Epidermal melanocyte (primary cell): ENCODE measurements around the gene GCHFR.

Experiments used
- DNase-seq: peaks from one replicate; pipeline ENCODE4 v3.0.0; 2011; ENCODE audit warnings: low spot score; ENCODE audit not compliant: insufficient read length

GCHFR gene

DNA sequence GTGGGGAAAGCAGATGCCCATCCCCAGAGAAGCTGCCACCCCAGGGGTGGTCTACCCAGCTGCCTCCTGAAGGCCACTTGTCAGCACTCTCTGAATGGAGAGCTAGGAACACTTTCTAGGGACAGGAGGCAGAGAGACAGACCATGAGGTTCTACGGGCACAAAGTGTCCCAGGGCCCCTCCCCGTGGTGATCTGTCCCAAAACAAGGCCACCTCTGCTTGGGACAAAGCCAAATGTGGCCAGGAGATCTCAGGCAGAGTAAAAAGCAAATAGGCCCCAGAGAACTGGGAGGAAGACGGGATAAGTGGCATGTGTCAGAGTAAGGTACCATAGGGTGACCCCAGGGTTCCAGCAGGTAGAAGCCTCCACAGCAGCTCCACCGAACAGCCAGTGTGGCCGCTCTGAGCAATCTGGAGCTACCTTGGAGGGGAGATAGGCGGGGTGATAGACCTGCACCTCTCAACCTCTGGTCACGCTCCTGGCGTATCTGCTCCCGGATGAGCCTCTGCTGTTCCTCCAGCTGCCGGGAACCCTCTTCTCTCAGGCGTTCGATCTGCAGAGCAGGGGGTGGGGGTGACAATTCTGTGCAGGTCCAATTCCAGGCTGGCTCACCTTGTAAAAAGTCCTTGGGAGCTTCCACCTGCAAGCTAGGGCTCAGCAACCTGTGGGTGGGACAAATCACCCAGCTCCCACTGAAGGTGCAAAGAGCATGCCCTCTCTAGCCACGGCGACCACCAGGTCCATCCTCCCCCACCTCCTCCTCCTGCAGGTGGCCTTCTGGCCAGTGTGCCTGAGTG lies 12.1 kb downstream of the GCHFR start:
- DNase-seq: no peak

DNA sequence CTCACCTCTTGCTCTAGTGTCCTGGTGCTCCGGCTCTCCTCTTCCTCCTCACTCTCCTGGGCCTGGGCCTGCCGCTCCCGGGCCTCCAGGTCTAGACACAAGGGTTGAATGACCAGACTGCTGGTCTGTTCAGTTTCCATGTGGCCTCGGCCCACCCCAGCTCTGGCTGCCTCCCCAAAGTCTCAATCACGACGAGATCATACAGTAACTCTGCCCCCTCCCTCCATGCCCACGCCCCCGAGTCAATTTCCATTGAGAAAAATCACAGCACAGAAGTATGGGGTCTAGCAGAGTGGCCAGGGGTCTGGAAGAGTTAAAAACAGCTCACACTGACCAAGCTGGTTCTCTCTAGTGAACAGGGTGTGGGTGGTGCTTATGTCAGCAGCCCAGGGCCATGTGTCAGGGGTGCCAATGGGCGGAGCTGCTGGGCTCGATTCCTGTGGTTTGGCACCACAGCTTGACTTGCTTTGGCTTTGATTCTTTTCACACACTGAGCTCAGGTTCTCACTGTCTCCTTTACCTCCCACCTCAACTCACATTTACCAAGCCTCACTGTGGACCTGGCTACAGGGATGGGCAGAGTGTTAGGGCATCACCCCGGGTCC lies 12.8 kb downstream of the GCHFR start:
- DNase-seq: no peak

DNA sequence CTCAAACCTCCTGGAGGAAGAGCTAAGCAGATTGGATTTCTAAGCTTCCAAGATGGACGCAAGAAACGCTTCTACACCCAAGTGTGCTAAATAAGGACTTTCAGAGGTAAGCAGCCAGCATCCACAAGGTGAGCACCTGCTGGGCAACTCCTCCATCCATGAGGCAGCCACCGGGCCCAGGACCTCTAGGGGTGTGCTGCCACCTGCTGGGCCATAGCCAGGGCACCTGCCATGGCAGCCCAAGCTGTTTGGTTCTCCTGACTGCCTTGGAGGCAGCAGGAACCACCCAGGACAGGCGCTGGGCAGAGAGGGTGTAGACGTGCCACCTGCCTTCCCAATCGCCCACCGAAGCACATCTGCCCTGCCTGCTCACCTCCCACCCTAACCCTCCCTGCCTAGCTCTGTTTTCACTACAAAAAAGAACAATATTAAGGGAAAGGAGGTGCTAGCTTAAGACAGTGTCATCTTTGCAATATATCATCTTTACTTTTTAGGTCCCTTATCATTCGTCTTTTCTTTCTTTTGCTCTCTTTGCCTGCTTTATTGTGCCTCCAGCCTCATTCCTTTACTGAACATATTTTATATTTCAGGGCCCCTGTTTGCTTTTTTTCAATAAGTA lies 18.9 kb downstream of the GCHFR start:
- no peak for DNase-seq

DNA sequence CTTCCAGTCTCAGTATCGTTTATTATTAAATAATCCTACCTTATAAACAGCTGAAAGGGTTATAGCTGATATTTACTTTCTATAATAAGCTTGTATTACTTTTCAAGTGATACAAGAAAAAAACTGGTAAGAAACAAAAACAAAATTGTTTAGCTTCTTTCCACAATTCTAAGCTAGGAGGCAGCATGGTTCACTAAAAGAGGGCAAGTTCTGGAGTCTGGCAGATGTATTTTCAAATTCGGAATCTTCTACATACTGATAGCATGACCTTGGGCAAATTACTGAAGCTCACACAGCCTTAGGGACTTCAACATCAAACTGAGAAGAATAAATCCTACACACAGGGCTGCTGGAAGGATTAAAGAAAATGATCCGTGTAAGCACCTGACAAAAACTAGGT lies 21.3 kb downstream of the GCHFR start:
- no peak for DNase-seq

DNA sequence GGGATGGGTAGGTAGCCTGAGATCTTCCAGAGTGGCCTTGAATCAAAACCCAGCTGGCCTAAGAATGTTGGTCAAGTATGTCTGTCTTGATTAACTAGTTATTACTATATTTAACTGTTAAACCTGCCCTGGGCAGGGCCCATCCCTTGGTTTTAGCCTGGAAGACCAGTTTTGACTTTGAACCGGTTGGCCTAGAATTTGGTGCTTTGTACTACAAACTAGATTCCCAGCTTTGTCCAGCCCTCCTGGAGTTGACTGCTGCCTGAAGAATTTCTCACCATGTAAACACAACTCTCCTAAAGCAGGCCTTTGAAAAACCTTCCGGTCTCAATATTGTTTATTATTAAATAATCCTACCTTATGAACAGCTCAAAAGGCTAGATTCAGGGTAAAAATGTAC lies 21.9 kb downstream of the GCHFR start:
- DNase-seq: no peak

DNA sequence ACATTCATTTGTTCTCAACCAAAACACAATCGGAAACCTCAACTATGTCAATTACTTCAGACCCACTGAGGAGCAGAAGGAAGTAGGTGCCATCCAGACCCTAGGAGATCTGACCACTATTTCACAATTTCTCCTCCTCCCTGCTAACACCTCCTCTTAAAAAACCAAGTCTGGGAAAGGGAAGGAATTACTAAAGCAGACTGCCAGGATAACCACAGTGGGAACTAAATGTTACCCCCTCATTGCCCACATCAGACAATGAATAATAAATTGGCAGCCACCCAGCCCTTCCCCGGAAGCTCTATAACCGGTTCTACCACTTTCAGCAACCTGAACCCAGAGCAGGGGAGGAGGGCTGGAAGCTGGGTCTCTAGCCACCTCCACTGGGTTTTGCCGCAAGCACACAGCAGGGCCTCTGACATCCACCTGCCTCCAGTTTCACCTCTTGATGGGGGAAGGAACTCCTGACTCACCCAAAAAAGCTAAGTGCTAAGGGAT lies 23.5 kb downstream of the GCHFR start:
- DNase-seq: no peak

DNA sequence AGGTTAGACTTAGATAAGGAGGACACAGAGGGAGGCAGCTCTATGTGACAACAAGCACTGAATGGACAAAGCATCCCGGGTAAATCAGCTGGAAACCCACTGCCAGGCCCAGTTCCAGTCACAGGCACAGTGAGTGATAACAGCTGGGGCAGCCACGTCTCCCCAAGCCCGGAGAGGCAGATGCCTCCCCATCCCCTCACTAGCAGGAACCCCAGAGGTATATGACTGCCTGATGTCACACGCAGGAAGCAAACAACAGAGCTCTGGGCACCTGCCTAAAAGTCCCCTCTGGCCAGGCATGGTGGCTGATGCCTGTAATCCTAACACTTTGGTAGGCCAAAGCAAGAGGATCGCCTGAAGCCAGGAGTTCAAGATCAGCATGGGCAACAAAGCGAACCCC lies 24.1 kb downstream of the GCHFR start:
- no peak for DNase-seq

DNA sequence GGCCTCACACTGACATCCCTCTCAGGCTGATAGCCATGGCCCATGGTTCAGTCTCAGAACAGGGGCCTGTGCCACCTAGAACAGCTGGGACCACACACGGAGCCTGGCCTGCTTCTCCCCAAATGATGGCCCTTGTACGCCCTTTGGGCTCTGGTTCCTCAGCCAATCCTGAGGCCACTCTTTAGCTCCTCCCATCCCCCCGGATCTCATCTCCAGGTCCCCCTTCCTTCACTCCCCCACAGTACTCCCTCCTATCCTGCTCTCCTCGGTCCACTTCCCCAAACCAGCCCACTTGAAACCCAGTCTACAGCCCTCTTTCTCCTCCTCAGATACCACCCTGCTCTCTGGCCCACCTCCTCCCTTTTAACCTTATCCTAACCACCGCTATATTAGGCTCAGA lies 25.3 kb downstream of the GCHFR start:
- no peak for DNase-seq

DNA sequence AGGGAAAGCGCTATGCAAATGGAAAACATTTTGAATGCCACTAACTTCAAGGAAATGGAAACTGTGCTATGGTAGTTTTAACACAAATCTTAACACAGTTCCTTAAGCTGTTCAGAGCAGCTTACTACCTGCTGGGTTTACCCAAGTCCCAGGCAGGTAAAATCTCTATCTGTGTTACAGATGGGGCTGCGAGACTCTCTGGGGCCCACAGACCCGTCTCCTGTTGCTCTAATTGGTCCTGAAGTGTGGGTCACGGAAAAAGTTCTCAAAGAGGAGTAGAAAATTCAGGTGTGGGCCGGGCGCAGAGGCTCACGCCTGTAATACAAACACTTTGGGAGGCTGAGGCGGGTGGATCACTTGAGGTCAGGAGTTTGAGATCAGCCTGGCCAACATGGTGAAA lies 26.1 kb downstream of the GCHFR start:
- no peak for DNase-seq

DNA sequence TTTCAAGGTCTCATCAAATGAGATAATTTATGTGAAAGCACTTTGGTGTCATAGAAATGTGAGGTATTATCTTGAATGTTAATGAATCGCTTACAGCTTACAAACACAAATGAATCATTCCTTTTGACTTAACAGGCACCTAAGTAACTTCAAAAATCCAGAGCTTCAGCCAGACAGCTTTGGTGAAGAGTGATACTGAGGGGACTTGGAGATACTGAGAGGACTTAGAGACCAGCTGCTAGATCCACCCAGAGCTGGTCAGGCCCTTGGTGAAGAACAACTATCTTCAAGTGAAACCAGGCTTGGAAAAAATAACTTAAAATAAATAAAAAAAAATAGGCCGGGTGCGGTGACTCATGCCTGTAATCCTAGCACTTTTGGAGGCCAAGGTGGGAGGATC lies 26.9 kb downstream of the GCHFR start:
- no peak for DNase-seq

DNA sequence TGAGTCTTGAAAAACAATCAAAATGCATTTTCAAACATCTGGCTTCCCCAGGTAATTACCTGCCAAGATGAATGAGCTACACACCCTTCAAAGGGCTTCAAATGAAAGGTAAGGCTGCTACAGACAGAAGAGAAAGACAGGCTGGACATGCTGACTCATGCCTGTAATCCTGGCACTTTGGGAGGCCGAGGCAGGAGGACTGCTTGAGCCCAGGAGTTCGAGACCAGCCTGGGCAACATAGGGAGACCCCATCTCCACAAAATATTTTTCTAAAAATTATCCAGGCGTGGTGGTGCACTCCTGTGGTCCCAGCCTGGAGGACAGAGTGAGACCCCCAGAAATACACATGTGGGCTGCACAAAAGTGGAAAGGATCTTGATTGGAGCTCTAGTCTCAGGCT lies 28.5 kb downstream of the GCHFR start:
- no peak for DNase-seq

DNA sequence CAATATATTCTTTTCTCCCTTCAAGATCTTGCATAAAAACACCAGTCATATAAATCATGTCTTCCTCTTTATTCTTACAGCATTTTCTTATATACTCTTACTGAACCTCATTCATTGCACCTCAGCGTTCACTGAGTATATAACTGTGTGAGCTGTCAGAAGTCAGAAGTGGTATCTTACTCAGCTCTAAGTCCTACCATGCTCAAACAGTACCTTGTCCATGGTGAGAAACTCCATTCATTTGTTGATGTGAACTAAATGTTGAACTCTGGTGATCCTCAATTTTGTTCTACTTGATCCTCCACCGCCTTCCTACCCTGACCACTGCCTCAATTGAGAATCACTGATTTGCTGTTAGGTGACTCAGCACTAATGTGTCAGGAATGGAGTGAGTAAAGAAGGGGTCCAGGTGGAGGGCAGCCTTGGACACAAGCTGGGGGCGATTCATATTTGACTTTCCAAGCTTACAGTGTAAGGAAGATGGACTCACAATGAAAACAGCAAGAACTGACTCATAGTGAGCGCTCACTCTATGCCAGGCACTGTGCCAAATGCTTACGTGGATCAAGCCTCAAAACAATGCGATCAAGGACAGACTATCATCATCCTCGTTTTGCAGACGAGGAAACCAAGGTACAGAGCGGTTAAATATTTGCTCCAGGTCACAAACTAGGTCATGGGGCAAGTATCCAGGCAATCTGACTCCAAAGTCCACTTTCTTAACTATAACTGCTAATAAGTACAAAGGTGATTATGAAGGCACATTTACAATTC lies 29.5 kb downstream of the GCHFR start:
- no peak for DNase-seq

DNA sequence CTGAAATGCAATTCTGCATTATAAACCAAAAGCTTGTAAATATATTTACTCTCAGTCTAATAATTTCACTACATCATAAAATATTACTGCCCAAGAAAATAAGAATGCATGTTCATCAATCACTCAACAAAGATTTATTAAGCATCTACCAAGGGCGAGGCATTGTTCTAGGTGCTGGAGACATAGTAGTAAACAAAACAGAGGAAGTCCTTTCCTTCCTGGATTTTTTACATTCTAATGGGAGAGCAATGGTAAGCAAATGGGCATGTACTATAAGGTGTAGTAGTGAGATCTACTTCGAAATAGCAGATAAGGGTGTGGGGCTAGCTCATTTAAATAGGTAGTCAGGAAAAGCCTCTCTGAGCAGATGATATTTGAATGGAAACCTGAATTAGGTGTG lies 32.2 kb downstream of the GCHFR start:
- DNase-seq: no peak

DNA sequence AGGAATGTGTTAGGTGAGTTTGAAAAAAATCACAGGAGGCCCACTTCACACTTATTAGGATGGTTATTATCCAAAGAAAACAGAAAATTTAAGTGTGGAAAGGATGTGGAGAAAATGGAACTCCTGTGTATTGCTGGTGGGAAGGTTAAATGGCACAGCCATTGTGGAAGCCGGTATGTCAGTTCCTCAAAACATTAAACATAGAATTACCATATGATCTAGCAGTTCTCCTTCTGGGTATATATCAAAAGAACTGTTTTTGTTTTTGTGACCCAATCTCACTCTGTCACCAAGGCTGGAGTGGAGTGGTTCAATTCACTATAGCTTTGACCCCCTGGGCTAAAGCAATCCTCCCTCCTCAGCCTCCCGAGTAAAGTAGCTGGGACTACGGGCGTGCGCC lies 32.6 kb downstream of the GCHFR start:
- DNase-seq: no peak

DNA sequence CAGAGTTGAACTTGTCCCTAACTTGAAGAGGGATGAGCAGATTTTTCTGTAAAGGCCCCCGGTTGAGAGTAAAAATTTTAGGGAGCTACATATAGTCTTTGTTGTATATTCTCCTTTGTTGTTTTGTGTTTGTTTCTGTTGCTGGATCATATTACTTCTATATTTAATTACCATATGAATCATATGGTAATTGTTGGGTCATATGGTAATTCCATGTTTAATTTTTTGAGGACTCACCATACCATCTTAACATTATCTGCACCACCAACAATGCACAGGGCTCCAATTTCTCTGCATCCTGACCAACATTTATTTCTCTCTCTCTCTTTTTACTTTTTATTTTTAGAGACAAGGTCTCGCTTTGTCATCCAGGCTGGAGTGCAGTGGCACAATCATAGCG lies 35.7 kb downstream of the GCHFR start:
- no peak for DNase-seq

DNA sequence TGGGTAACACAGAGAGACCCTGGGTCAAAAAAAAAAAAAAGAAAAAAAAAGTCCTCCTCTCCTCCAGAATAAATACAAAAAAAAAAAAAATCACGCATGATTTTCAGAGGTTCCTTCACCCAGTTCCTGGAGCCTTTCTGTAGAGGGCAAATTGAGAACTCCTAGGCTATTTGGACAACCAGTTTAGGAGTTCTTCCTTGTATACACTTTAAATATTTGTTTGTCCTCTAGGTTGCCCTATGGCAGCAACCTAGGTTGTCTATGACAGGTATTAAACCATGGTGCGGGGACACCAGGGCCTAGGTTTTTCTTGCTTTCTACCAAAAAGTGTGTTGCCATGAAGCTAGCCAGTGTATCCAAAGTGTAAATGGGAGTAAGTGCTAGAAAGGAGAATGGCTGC lies 39.2 kb downstream of the GCHFR start:
- DNase-seq: no peak

DNA sequence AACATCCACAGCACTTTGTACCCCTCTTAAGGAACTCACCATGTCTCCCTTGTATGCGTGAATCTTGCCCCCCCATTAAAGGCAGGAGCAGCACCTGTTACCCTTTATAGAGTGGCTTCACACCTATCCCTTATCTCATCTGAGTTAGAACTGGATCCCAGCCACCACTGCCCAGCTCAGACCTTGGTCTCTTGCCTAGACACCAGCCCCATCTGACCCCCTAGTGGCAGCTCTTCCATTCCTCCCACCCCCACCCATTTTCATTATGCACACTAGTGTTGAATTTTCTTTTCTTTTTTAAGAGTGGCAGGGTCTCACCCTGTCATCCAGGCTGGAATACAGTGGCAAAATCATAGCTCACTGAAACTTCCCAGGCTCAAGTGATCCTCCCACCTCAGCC lies 39.8 kb downstream of the GCHFR start:
- no peak for DNase-seq

DNA sequence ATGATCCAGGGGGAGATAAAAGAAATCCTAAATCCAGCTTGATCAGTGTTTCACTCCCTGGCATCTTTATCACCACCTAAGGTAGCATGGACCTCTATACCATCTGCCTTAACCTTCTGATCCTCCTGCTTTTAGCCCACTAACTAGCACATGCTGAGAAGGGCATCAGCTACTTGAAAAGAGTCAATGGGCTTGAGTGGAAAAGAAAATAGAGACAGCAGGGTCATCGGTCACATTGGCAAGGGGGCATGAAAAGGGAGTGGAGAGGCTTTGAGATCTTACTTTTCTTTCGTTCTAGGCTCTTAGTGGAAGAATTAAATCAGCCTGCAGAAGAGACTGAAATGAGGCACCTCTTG lies 42.8 kb downstream of the GCHFR start:
- no peak for DNase-seq

DNA sequence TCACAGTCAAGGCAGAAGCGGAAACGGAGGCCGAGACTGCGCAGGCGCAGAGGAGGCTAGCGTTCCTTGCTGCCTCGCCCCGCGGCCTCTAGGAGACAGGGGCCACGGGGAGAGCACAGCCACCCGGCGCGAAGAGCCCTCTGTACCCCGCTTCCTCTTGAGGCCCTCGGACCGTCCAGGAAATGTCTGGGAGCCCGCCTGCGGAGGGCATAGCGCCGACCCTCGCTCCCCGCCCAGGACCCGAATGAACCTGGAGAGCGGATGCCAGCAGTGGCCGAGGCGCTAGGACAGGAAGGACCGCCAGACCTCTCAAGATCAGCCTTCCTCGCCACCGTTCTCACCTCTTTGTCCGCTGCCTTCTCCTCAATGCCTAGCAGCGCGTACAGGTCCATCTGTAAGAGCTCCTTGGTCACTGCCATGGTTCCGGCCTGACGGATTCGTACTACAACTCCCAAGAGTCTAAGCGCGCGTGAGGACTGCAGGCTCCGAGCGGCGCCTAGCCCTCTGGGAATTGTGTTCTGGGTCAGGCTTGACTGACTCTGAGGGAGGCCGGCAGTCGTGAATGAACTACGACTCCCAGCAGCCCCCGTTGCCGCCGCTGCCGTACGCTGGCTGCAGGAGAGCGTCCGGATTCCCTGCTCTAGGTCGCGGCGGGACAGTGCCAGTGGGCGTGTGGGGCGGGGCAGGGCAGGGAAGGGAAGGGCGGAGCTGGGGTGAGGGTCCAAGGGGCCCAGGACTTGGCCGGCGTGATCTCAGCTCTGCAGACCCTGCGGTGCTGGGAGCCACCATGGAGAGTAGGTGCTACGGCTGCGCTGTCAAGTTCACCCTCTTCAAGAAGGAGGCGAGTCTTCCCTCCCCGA lies 43.4 kb downstream of the GCHFR start, which contains the start of the genes DNAJC17 and ZFYVE19:
DNAJC17 (minus strand) TSS at position 446 of the 860 bp plus-strand sequence; CDS start at position 419, 27 bp downstream.
ZFYVE19 (plus strand) TSS at position 62 of the 860 bp plus-strand sequence; CDS start at position 563, 501 bp downstream.
- DNase-seq: peak; percentile 74

DNA sequence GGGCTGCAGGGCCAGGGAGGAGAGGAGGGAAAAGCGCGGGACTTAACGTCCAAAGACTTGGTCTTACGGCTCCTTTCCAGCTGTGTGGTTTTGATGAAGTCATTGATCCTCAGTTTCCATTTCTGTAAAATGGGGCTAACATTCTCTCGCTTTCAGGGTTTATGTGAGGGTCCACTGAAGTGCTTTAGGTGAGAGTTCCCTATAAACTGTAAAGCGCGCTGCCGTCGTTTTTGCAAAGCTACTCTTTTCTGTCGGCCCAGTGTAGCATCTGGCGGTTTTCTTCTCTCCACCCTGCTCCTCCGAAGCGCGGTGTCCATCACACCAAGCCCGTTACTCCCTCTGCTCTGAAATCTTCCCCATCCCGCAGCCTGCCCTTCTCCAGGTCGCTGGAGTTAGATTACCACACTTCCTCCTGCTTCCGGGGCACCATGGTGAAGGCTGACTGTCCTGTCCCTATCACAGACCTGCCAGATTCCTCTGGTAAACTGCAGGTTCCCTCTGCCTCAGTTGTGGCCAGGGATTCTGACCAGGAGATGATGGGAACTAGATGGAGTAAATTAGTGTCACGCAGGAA lies 44.1 kb downstream of the GCHFR start:
- DNase-seq: no peak
